Endodermal cell (in vitro differentiated cells): Measurements from ENCODE around the gene ACKR3. TPM values are rescaled to one million over a fixed set of nuclear protein-coding genes. Genes with fewer than 3 reads are reported as not detected.

Experiments used
- DNase-seq: peaks from one replicate; pipeline ENCODE4 v3.0.0-alpha.2; 2017
- H3K27ac ChIP-seq: 2 replicates; pipeline ENCODE4 v1.5.1; 2013; ENCODE audit warnings: mild to moderate bottlenecking, low read depth, low read length, moderate library complexity
- H3K27me3 ChIP-seq: 2 replicates; pipeline ENCODE4 v1.6.1; 2013; ENCODE audit warnings: mild to moderate bottlenecking, low read length, moderate library complexity; ENCODE audit not compliant: insufficient read depth, control insufficient read depth, poor library complexity, severe bottlenecking
- H3K36me3 ChIP-seq: 2 replicates; pipeline ENCODE4 v1.7.0; 2013; ENCODE audit warnings: mild to moderate bottlenecking, low read length, moderate library complexity; ENCODE audit not compliant: control insufficient read depth, insufficient read depth
- H3K4me1 ChIP-seq: one replicate; pipeline ENCODE4 v1.7.0; 2013; ENCODE audit warnings: low read length; ENCODE audit not compliant: control insufficient read depth, insufficient read depth
- H3K4me3 ChIP-seq: 2 replicates; pipeline ENCODE4 v1.5.1; 2013; ENCODE audit warnings: mild to moderate bottlenecking, low read length, moderate library complexity
- H3K9ac ChIP-seq: 2 replicates; pipeline ENCODE4 v1.6.1; 2013; ENCODE audit warnings: mild to moderate bottlenecking, low read length, moderate library complexity; ENCODE audit not compliant: poor library complexity, severe bottlenecking; ENCODE audit errors: extremely low read depth
- H3K9me3 ChIP-seq: 2 replicates; pipeline ENCODE4 v1.6.1; 2013; ENCODE audit warnings: mild to moderate bottlenecking, low read length, moderate library complexity; ENCODE audit not compliant: control insufficient read depth
- H3K27ac Mint-ChIP-seq: 2 replicates; pipeline ENCODE4 v1.8.0; 2020; ENCODE audit warnings: mixed read lengths
- H3K27me3 Mint-ChIP-seq: 2 replicates; pipeline ENCODE4 v1.8.0; 2021; ENCODE audit warnings: mild to moderate bottlenecking, mixed read lengths; ENCODE audit not compliant: insufficient read depth
- H3K36me3 Mint-ChIP-seq: 2 replicates; pipeline ENCODE4 v1.8.0; 2020; ENCODE audit warnings: low read depth, mixed read lengths
- H3K4me1 Mint-ChIP-seq: 2 replicates; pipeline ENCODE4 v1.8.0; 2020; ENCODE audit warnings: mixed read lengths
- H3K4me3 Mint-ChIP-seq: 2 replicates; pipeline ENCODE4 v1.8.0; 2020; ENCODE audit warnings: mild to moderate bottlenecking, moderate library complexity, mixed read lengths
- H3K9me3 Mint-ChIP-seq: 2 replicates; pipeline ENCODE4 v1.8.0; 2020; ENCODE audit warnings: mild to moderate bottlenecking, mixed read lengths
- CTCF ChIP-seq: fragments of 200-600 bp; sonication (generic); conservative IDR thresholded peaks from 2 replicates; pipeline ENCODE4 v1.5.0; 2021; ENCODE audit warnings: antibody characterized with exemption, mild to moderate bottlenecking
- WGBS, 2 experiments: methylation state at CpG; one replicate each; pipeline versions ENCODE4 v1.1.5 to v1.1.7; 2013; ENCODE audit warnings: missing lambda C conversion rate in 2 of 2, mixed read lengths in 1 of 2; ENCODE audit not compliant: insufficient coverage in 1 of 2, insufficient read length in 1 of 2; 5-methylcytosine and 5-hydroxymethylcytosine counted together
- total RNA-seq, 2 donors: library from RNA; stranded (reverse); fragmentation: NEBNext Ultra II Directional in 1 of 2; extraction: Animal tissue kit (Norgen Biotek cat#: 25700) in 1 of 2; gene quantifications; 2 replicates in 1 of 2; 3 replicates in 1 of 2; pipeline ENCODE4 v1.2.1, GENCODE V29; 2021

ACKR3 gene
- total RNA-seq, 2 donors from 2014 or later = 76.9 to 110 TPM

- no peak overlapping the region for H3K9ac ChIP-seq
- no peaks in the 10 kb centered on the region for H3K9me3 ChIP-seq
- WGBS, 2 experiments = 89 to 100% methylated on average over 8 to 10 of the region's 10 CpGs
- Mint-ChIP-seq H3K4me3 (no peak overlapping the region), H3K4me1 (peaks cover 16% of the 10 kb centered on the region), H3K36me3 (no peaks in the 10 kb centered on the region), H3K27ac (no peak overlapping the region), H3K27me3 (peaks cover 33% of the 10 kb centered on the region), H3K9me3 (no peaks in the 10 kb centered on the region)
- DNase-seq = no peak
- no peak for TF ChIP-seq CTCF
- no peaks in the 10 kb centered on the region for H3K27me3 ChIP-seq
- H3K4me1 ChIP-seq = peaks cover 11% of the 10 kb centered on the region
- no peaks in the 10 kb centered on the region for H3K36me3 ChIP-seq
- no peak overlapping the region for H3K4me3 ChIP-seq
- H3K27ac ChIP-seq = no peak overlapping the region
These were observed 36.4 kb downstream of the ACKR3 start for GRCh38 chr2:236606023-236606422.

- peaks cover 11% of the 10 kb centered on the region for H3K4me1 Mint-ChIP-seq
- Histone ChIP-seq H3K4me1 (peaks cover 11% of the 10 kb centered on the region), H3K9me3 (no peaks in the 10 kb centered on the region), H3K36me3 (no peaks in the 10 kb centered on the region), H3K27me3 (no peaks in the 10 kb centered on the region), H3K27ac (no peak overlapping the region), H3K4me3 (no peak overlapping the region), H3K9ac (no peak overlapping the region)
- peak; percentile 69 for DNase-seq
- peak; percentile 65 for TF ChIP-seq CTCF
- H3K27ac Mint-ChIP-seq = no peak overlapping the region
- no peaks in the 10 kb centered on the region for H3K36me3 Mint-ChIP-seq
- WGBS, 2 experiments = 89 to 94% methylated on average over 5 to 9 of the region's 9 CpGs
- no peaks in the 10 kb centered on the region for H3K9me3 Mint-ChIP-seq
- H3K27me3 Mint-ChIP-seq = peaks cover 36% of the 10 kb centered on the region
- no peak overlapping the region for H3K4me3 Mint-ChIP-seq
These were observed 38.0 kb downstream of the ACKR3 start for GRCh38 chr2:236607471-236608187.

- Histone ChIP-seq H3K9ac (no peak overlapping the region), H3K27ac (no peak overlapping the region), H3K9me3 (no peaks in the 10 kb centered on the region), H3K4me3 (no peak overlapping the region), H3K27me3 (no peaks in the 10 kb centered on the region), H3K4me1 (peaks cover 11% of the 10 kb centered on the region), H3K36me3 (no peaks in the 10 kb centered on the region)
- Mint-ChIP-seq H3K27me3 (peaks cover 35% of the 10 kb centered on the region), H3K4me3 (no peak overlapping the region), H3K27ac (no peak overlapping the region), H3K4me1 (peaks cover 11% of the 10 kb centered on the region), H3K9me3 (no peaks in the 10 kb centered on the region), H3K36me3 (no peaks in the 10 kb centered on the region)
- no peak for TF ChIP-seq CTCF
- WGBS, 2 experiments = 96 to 100% methylated on average over 3 of the region's 3 CpGs
- no peak for DNase-seq
These were observed 38.5 kb downstream of the ACKR3 start for GRCh38 chr2:236608188-236608525.
